PC-3 (cell line): Measurements from ENCODE around the gene BBS4. TPM values are rescaled to one million over a fixed set of nuclear protein-coding genes. Genes with fewer than 3 reads are reported as not detected.

Experiments
- ATAC-seq: fragments of 200-7000 bp; cut with Tn5 transposase; 2 replicates; pipeline ENCODE4 v1.9.1; 2020; ENCODE audit warnings: mild to moderate bottlenecking, moderate library complexity
- BruUV-seq: library from RNA; stranded (reverse); fragments of 400-500 nt; replicated peaks from 2 replicates; lab custom pipeline; 2021; lab: Mats Ljungman, UMichigan
- CTCF ChIA-PET: fragments of 300-600 bp; sonication (Branson Sonifier 250); formaldehyde crosslinking; loops from one replicate; lab custom pipeline; 2022; ENCODE audit warnings: antibody characterized with exemption; lab: Charles Lee
- POLR2A ChIA-PET: fragments of 300-600 bp; sonication (Branson Sonifier 250); formaldehyde crosslinking; loops from one replicate; lab custom pipeline; 2022; ENCODE audit warnings: antibody characterized with exemption; ENCODE audit not compliant: unreplicated experiment; lab: Charles Lee
- DNase-seq: peaks from one replicate; pipeline ENCODE4 v3.0.0-alpha.2; 2015
- H2AFZ ChIP-seq: fragments of 300-600 bp; sonication (generic); 2 replicates; pipeline ENCODE4 v1.6.0; 2016; ENCODE audit warnings: antibody characterized with exemption, low read length
- H3F3A ChIP-seq: fragments of 300-600 bp; sonication (generic); one replicate; pipeline ENCODE4 v1.6.0; 2017; ENCODE audit warnings: antibody characterized with exemption, low read length, control low read depth, mild to moderate bottlenecking; ENCODE audit not compliant: unreplicated experiment
- H3K27ac ChIP-seq: fragments of 300-600 bp; sonication (generic); 2 replicates; pipeline ENCODE4 v1.5.1; 2016; ENCODE audit warnings: mild to moderate bottlenecking, low read length
- H3K27me3 ChIP-seq: fragments of 300-600 bp; sonication (generic); 2 replicates; pipeline ENCODE4 v1.6.1; 2016; ENCODE audit warnings: low read length, mixed read lengths
- H3K36me3 ChIP-seq: fragments of 300-600 bp; sonication (generic); 2 replicates; pipeline ENCODE4 v1.6.1; 2016; ENCODE audit warnings: low read depth, mixed run types, low read length, mixed read lengths
- H3K4me1 ChIP-seq: fragments of 300-600 bp; sonication (generic); 2 replicates; pipeline ENCODE4 v1.5.1; 2016; ENCODE audit warnings: low read length; ENCODE audit not compliant: insufficient read depth
- H3K4me2 ChIP-seq: fragments of 300-600 bp; sonication (generic); 2 replicates; pipeline ENCODE4 v1.6.0; 2016; ENCODE audit warnings: low read length
- H3K4me3 ChIP-seq: fragments of 300-600 bp; sonication (generic); 2 replicates; pipeline ENCODE4 v1.5.1; 2016; ENCODE audit warnings: mild to moderate bottlenecking, low read length, mixed read lengths
- H3K79me2 ChIP-seq: fragments of 300-600 bp; sonication (generic); 2 replicates; pipeline ENCODE4 v1.6.1; 2017; ENCODE audit warnings: low read length, mixed read lengths
- H3K9ac ChIP-seq: fragments of 300-600 bp; sonication (generic); 2 replicates; pipeline ENCODE4 v1.6.0; 2016; ENCODE audit warnings: mild to moderate bottlenecking, low read length
- H3K9me2 ChIP-seq: fragments of 300-600 bp; sonication (generic); replicated peaks from 2 replicates; pipeline ENCODE4 v1.6.1; 2016; ENCODE audit warnings: mixed run types, low read length, mixed read lengths
- H3K9me3 ChIP-seq: fragments of 300-600 bp; sonication (generic); 2 replicates; pipeline ENCODE4 v1.6.1; 2016; ENCODE audit warnings: low read length, mixed read lengths
- H4K20me1 ChIP-seq: fragments of 300-600 bp; sonication (generic); 2 replicates; pipeline ENCODE4 v1.6.1; 2016; ENCODE audit warnings: low read length, mixed read lengths
- EZH2 ChIP-seq: fragments of 300-600 bp; sonication (generic); IDR thresholded peaks from one replicate; pipeline ENCODE4 v1.6.1; 2017; ENCODE audit warnings: antibody characterized with exemption, mild to moderate bottlenecking, low read length; ENCODE audit not compliant: unreplicated experiment
- EZH2phosphoT487 ChIP-seq: fragments of 300-600 bp; sonication (generic); IDR thresholded peaks from 2 replicates; pipeline ENCODE4 v1.6.1; 2018; ENCODE audit warnings: mild to moderate bottlenecking, antibody characterized with exemption, low read length, borderline replicate concordance
- intact Hi-C: fragments of 100-400 bp; cut with micrococcal nuclease; formaldehyde crosslinking; loops from 2 replicates; pipeline ENCODE4 v1.9.0; 2023
- total RNA-seq: library from RNA; depleted of rRNA; stranded (reverse); fragments of >200 nt; gene quantifications from 2 replicates; pipeline ENCODE4 v1.2.3, GENCODE V29; 2014
- TF ChIP-seq, protein P1 (sequence below): fragments of 300-600 bp; sonication (generic); conservative IDR thresholded peaks from 2 replicates; pipeline ENCODE4 v1.5.1; 2017; ENCODE audit warnings: antibody characterized with exemption, low read depth, mild to moderate bottlenecking, low read length

Gene BBS4
- total RNA-seq, 1 experiment from 2014 or later = 18.7 TPM

DNA sequence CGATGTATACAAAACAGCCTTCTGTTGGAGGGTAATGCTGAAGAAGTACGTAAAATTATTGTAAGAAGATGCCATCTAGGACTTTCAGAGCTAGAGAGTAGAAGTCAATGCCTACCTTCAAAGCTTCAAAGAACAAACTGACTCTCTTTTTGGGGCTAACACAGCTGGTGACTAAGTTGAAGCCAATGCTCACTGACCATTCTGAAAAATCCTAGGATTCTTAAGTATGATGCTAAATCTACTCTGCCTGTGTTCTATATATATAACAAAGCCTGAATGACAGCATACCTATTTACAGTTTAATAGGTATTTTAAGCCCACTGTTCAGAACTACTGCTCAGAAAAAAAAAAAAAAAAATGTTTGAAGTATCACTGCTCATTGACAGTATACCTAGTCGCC lies 78.6 kb downstream of the BBS4 start:
- H3F3A ChIP-seq = no peaks in the 10 kb centered on the region
- no peak overlapping the region for H3K9ac ChIP-seq
- no peak for DNase-seq
- TF ChIP-seq, protein P1, sequence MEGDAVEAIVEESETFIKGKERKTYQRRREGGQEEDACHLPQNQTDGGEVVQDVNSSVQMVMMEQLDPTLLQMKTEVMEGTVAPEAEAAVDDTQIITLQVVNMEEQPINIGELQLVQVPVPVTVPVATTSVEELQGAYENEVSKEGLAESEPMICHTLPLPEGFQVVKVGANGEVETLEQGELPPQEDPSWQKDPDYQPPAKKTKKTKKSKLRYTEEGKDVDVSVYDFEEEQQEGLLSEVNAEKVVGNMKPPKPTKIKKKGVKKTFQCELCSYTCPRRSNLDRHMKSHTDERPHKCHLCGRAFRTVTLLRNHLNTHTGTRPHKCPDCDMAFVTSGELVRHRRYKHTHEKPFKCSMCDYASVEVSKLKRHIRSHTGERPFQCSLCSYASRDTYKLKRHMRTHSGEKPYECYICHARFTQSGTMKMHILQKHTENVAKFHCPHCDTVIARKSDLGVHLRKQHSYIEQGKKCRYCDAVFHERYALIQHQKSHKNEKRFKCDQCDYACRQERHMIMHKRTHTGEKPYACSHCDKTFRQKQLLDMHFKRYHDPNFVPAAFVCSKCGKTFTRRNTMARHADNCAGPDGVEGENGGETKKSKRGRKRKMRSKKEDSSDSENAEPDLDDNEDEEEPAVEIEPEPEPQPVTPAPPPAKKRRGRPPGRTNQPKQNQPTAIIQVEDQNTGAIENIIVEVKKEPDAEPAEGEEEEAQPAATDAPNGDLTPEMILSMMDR = no peak
- H3K79me2 ChIP-seq = 0 out of 2 replicates have a peak, but pooled peaks cover 19% of the 10 kb centered on the region
- H3K4me1 ChIP-seq = no peaks in the 10 kb centered on the region
- H3K9me2 ChIP-seq = no peaks in the 10 kb centered on the region
- no peak overlapping the region for H3K4me3 ChIP-seq
- intact Hi-C loops = no loop called here
- no peaks in the 10 kb centered on the region for H4K20me1 ChIP-seq
- no peak overlapping the region for H3K27ac ChIP-seq
- CTCF ChIA-PET = no interaction called here
- no peaks in the 10 kb centered on the region for H3K27me3 ChIP-seq
- H3K36me3 ChIP-seq = peaks cover 47% of the 10 kb centered on the region
- no peak overlapping the region for H2AFZ ChIP-seq
- no TSS peak for BruUV-seq
- ATAC-seq = no peak
- no peak overlapping the region for H3K4me2 ChIP-seq
- peaks cover 13% of the 10 kb centered on the region; the same call in 1 of the 2 replicates for H3K9me3 ChIP-seq
- POLR2A ChIA-PET = no interaction called here

- ATAC-seq = no peak
- Histone ChIP-seq H3K36me3 (peaks cover 56% of the 10 kb centered on the region), H2AFZ (no peak overlapping the region), H4K20me1 (no peaks in the 10 kb centered on the region), H3K9me3 (peaks cover 13% of the 10 kb centered on the region; the same call in 1 of the 2 replicates), H3K4me1 (no peaks in the 10 kb centered on the region), H3K79me2 (0 out of 2 replicates have a peak, but pooled peaks cover 19% of the 10 kb centered on the region), H3K4me2 (no peak overlapping the region), H3F3A (no peaks in the 10 kb centered on the region), H3K9ac (no peak overlapping the region), H3K27ac (no peak overlapping the region), H3K27me3 (no peaks in the 10 kb centered on the region), H3K4me3 (no peak overlapping the region), H3K9me2 (no peaks in the 10 kb centered on the region)
- TF ChIP-seq EZH2 (no peak), EZH2phosphoT487 (no peak)
- TF ChIP-seq, protein P1 = no peak
- CTCF ChIA-PET = no interaction called here
- intact Hi-C loops = no loop called here
- DNase-seq = no peak
- no TSS peak for BruUV-seq
- POLR2A ChIA-PET = no interaction called here
Observed at GRCh38 chr15:72766025-72766424, 80.0 kb downstream of the BBS4 start.

DNA sequence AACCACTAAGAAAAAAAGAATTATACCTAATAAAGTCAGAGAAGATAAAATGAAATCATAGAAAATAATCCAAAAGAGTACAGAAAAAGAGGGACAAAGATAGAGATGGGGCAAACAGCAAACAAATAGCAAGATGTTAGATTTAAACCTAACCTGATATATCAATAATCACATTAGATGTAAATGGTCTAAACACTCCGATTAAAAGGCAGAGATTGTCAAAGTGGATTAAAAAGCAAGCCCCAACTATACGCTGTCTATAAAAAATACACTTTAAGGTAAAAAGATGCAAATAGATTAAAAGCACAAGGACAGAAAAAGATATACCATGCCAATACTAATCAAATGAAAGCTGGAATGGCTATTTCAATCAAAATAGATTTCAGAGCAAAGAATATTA lies 80.8 kb downstream of the BBS4 start:
- CTCF ChIA-PET = no interaction called here

More for the DNA sequence above, 80.8 kb downstream of the BBS4 start:
- no peak overlapping the region for H3K4me2 ChIP-seq
- H3K9me2 ChIP-seq = no peaks in the 10 kb centered on the region
- intact Hi-C loops = no loop called here
- ATAC-seq = no peak
- peaks cover 13% of the 10 kb centered on the region; the same call in 1 of the 2 replicates for H3K9me3 ChIP-seq
- DNase-seq = no peak
- H3K4me1 ChIP-seq = no peaks in the 10 kb centered on the region
- H3K79me2 ChIP-seq = 0 out of 2 replicates have a peak, but pooled peaks cover 19% of the 10 kb centered on the region
- H3K27ac ChIP-seq = no peak overlapping the region
- POLR2A ChIA-PET = no interaction called here
- H3K27me3 ChIP-seq = no peaks in the 10 kb centered on the region
- no TSS peak for BruUV-seq
- H3K9ac ChIP-seq = no peak overlapping the region
- H4K20me1 ChIP-seq = no peaks in the 10 kb centered on the region
- H3K4me3 ChIP-seq = no peak overlapping the region
- no peak overlapping the region for H2AFZ ChIP-seq
- H3K36me3 ChIP-seq = peaks cover 60% of the 10 kb centered on the region
- TF ChIP-seq EZH2 (no peak), EZH2phosphoT487 (no peak)
- TF ChIP-seq, protein P1 = no peak
- no peaks in the 10 kb centered on the region for H3F3A ChIP-seq
